ENCODE measurements around the gene ADRA1B.
A peak's percentile ranks its signal among the peaks of the same experiment; 100 is the strongest.
"Not testable (repeated sequence)": the region's sequence is repeated elsewhere in the genome, so short reads cannot be mapped to it uniquely, and the experiment has no call there.

The ADRA1B gene

DNA sequence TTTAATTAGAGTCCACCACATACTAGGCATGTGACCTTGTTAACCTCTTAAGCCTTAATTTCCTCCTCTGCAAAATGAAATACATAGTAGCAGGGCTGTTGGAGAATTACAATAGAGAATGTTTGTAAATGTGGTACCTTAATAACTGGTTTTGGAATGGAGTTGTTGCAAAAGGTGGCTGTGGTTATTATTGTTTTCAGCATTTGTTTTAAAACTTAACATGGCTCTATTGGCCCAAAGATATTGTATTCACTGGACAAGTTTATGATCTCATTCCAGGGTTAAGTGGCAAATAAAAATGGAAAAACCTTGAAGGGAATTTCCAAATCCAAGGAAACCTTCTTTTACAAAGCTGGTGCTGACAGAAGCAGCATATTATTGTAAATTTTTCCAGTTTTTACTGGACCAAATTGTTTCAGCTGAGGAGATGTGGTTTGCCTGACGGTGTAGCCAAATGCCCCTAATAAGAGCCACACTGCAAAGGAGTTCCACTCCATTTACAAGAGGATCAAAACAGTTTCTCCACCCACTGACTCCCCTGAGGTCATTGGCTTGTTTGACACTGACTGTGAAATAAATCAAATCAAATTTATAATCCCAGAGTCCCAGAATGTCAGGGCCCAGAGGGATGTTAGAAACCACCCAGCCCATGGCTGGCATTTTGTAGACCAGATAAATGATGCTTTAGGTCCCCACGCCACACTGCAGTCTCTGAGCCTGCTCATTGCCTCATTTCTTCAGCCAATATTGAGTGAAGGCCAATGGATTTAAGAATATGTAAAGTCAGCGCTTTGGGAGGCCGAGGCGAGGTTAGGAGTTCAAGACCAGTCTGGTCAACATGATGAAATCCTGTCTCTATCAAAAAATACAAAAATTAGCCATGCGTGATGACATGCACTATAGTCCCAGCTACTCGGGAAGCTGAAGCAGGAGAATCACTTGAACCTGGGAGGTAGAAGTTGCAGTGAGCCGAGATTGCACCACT lies 45.2 kb downstream of the ADRA1B start:
- no peak overlapping the region for H3K27ac ChIP-seq (ENCODE audit: low read length)
- H3K36me3 ChIP-seq (ENCODE audit: insufficient read depth, low read depth, low read length) = no peaks in the 10 kb centered on the region
- H3K4me1 ChIP-seq (ENCODE audit: insufficient read depth, low read length) = no peaks in the 10 kb centered on the region
- no peak overlapping the region for H3K4me3 ChIP-seq (ENCODE audit: low read length)
- H3K9ac ChIP-seq (ENCODE audit: low read depth, low read length) = no peak overlapping the region
- H3K27me3 ChIP-seq (ENCODE audit: insufficient read depth, low read length) = no peaks in the 10 kb centered on the region
- no peaks in the 10 kb centered on the region for H3K9me3 ChIP-seq (ENCODE audit: insufficient read depth, low read depth, low read length)

DNA sequence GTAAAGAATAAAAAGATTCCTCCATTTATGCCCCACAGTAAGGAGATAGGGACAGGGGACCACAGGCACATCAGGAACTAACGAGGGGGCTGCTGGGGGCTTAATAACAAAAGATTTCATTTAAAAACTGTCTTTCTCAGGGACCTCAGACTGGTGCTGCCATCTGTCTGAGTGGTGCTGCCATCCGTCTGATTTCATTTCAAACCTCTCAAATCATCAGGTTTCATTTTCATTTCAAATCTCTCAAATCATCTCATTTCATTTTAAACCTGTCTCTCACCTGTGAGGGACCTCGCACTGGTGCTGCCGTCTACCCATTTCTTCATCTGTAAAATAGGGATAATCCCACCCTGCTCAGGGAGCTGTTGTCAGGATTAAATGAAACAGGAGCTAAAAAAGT lies 45.9 kb downstream of the ADRA1B start:
- no peaks in the 10 kb centered on the region for H3K9me3 ChIP-seq (ENCODE audit: insufficient read depth, low read depth, low read length)
- H3K27me3 ChIP-seq (ENCODE audit: insufficient read depth, low read length) = no peaks in the 10 kb centered on the region
- no peak overlapping the region for H3K9ac ChIP-seq (ENCODE audit: low read depth, low read length)
- no peak overlapping the region for H3K4me3 ChIP-seq (ENCODE audit: low read length)
- H3K36me3 ChIP-seq (ENCODE audit: insufficient read depth, low read depth, low read length) = no peaks in the 10 kb centered on the region
- no peaks in the 10 kb centered on the region for H3K4me1 ChIP-seq (ENCODE audit: insufficient read depth, low read length)
- no peak overlapping the region for H3K27ac ChIP-seq (ENCODE audit: low read length)

DNA sequence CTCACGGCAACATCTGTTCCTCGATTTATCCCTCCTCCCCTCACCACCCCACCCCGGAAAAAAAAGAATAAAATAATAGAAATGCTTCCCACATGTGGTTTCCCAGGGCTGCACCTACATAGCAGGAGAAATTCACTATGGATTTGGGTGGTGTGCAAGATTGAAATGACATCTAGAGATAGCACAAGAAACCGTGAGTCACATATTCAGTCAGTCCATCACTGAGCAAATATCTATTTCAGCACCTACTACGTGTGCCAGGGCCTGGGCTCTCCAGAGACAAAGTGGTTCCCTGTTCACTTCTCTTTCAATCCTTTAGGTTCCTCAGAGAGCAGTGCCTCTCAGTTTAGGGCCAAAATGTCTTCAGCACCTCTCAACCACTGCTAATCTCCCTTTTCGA lies 47.7 kb downstream of the ADRA1B start:
- Histone ChIP-seq H3K36me3 (ENCODE audit: insufficient read depth, low read depth, low read length) (no peaks in the 10 kb centered on the region), H3K9ac (ENCODE audit: low read depth, low read length) (no peak overlapping the region), H3K27me3 (ENCODE audit: insufficient read depth, low read length) (peaks cover 5% of the 10 kb centered on the region), H3K4me1 (ENCODE audit: insufficient read depth, low read length) (no peaks in the 10 kb centered on the region), H3K9me3 (ENCODE audit: insufficient read depth, low read depth, low read length) (no peaks in the 10 kb centered on the region), H3K4me3 (ENCODE audit: low read length) (no peak overlapping the region), H3K27ac (ENCODE audit: low read length) (no peak overlapping the region)

DNA sequence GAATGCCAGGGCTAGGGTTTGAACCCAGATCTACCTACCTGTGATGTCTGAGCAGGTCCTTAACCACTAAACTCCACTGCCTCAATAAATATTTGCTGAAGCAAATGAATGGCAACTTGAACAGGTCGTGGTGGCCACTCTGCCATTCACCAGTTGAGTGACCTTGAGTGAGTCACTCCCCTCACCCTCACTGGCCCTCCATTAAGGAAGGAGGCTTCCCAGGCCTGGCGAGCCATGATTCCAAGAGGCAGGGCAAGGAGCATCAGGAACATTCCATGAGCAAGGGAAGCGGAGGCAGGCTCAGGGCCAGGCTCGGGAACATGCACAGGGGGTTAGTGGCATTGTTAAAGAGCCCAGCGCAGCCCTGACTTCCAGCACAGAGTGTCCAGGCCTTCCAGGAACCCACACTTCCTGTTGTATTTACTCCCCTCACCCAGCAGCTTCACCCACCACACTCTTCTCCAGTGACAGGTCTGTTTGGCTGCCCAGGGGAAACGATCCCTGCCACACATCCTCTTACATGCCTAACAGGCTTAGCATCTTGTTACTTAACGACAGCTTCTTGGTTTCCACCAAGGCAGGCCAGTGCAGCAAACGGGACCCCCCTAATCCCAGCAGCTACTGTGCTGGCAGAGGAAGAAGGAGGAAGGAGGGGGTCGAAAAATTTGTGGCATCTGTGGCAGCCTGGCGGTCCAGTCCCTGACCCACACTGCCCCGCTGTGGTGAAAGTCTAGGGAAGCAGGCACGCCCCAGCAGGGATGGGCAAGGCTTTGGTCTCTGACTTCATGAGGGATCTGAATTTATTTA lies 49.0 kb downstream of the ADRA1B start:
- no peaks in the 10 kb centered on the region for H3K36me3 ChIP-seq (ENCODE audit: insufficient read depth, low read depth, low read length)
- H3K4me1 ChIP-seq (ENCODE audit: insufficient read depth, low read length) = no peaks in the 10 kb centered on the region
- H3K9ac ChIP-seq (ENCODE audit: low read depth, low read length) = no peak overlapping the region
- peaks cover 16% of the 10 kb centered on the region for H3K27me3 ChIP-seq (ENCODE audit: insufficient read depth, low read length)
- no peak overlapping the region for H3K4me3 ChIP-seq (ENCODE audit: low read length)
- H3K27ac ChIP-seq (ENCODE audit: low read length) = no peak overlapping the region
- no peaks in the 10 kb centered on the region for H3K9me3 ChIP-seq (ENCODE audit: insufficient read depth, low read depth, low read length)

DNA sequence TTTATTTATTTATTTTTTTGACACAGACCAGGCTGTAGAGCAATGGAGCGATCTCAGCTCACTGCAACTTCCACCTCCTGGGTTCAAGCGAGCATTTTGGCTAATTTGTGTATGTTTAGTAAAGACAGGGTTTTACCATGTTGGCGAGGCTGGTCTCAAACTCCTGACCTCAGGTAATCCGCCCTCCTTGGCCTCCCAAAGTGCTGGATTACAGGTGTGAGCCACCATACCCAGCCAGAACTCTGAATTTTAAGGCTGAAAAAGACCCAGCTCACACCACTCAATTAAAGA lies 49.5 kb downstream of the ADRA1B start:
- not testable (repeated sequence) for H3K9ac ChIP-seq (ENCODE audit: low read depth, low read length); H3K4me3 ChIP-seq (ENCODE audit: low read length); H3K4me1 ChIP-seq (ENCODE audit: insufficient read depth, low read length); H3K27ac ChIP-seq (ENCODE audit: low read length); H3K9me3 ChIP-seq (ENCODE audit: insufficient read depth, low read depth, low read length); H3K36me3 ChIP-seq (ENCODE audit: insufficient read depth, low read depth, low read length)
- H3K27me3 ChIP-seq (ENCODE audit: insufficient read depth, low read length) = peaks cover 22% of the 10 kb centered on the region

- H3K27ac ChIP-seq (ENCODE audit: low read length) = no peak overlapping the region
- H3K9ac ChIP-seq (ENCODE audit: low read depth, low read length) = no peak overlapping the region
- no peaks in the 10 kb centered on the region for H3K9me3 ChIP-seq (ENCODE audit: insufficient read depth, low read depth, low read length)
- peaks cover 60% of the 10 kb centered on the region for H3K27me3 ChIP-seq (ENCODE audit: insufficient read depth, low read length)
- no peaks in the 10 kb centered on the region for H3K4me1 ChIP-seq (ENCODE audit: insufficient read depth, low read length)
- no peaks in the 10 kb centered on the region for H3K36me3 ChIP-seq (ENCODE audit: insufficient read depth, low read depth, low read length)
- no peak overlapping the region for H3K4me3 ChIP-seq (ENCODE audit: low read length)
These were observed 53.7 kb downstream of the ADRA1B start for GRCh38 chr5:159969966-159970365.

DNA sequence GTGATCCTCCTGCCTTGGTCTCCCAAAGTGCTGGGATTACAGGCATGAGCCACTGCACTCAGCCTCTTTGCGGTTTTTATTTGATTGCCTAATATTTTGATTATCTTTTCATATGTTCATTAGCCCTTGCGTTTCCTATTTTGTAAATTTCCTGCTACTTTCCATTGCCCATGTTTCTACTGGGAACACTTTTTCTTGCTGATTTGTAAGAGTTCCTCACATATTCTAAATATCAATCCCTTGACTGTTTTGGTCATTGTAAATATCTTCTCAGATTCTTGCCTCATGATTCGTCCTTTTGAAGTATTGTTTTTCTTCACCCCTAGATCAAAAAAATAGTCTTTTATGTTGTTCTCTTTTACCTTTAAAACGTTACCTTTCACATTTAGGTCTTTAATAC lies 54.8 kb downstream of the ADRA1B start:
- no peaks in the 10 kb centered on the region for H3K36me3 ChIP-seq (ENCODE audit: insufficient read depth, low read depth, low read length)
- H3K9me3 ChIP-seq (ENCODE audit: insufficient read depth, low read depth, low read length) = no peaks in the 10 kb centered on the region
- no peak overlapping the region for H3K9ac ChIP-seq (ENCODE audit: low read depth, low read length)
- H3K4me1 ChIP-seq (ENCODE audit: insufficient read depth, low read length) = no peaks in the 10 kb centered on the region
- no peak overlapping the region for H3K4me3 ChIP-seq (ENCODE audit: low read length)
- no peak overlapping the region for H3K27ac ChIP-seq (ENCODE audit: low read length)
- H3K27me3 ChIP-seq (ENCODE audit: insufficient read depth, low read length) = peaks cover 60% of the 10 kb centered on the region

DNA sequence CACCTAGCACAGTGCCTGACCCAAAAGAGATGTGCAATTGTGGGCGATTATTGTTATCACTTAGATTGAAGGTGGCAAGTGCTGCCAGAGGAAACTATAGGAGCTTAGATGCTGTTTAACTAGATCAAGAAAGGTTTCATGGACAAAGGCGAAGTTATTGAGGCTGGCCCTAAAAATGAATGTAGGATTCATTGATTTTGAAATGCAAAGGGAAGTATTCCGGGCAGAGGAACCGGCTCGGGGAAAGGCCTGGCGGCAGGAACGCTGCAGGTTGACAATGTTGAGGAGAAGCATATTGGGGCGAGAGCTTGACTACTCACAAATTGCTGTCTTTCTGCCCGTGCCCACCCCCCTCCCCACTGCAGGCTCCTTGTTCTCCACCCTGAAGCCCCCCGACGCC lies 55.2 kb downstream of the ADRA1B start:
- H3K27me3 ChIP-seq (ENCODE audit: insufficient read depth, low read length) = peaks cover 60% of the 10 kb centered on the region
- H3K4me3 ChIP-seq (ENCODE audit: low read length) = peak overlapping the region; percentile 60; the same call in 1 of the 2 replicates
- H3K27ac ChIP-seq (ENCODE audit: low read length) = no peak overlapping the region
- H3K4me1 ChIP-seq (ENCODE audit: insufficient read depth, low read length) = no peaks in the 10 kb centered on the region
- H3K9ac ChIP-seq (ENCODE audit: low read depth, low read length) = no peak overlapping the region
- H3K9me3 ChIP-seq (ENCODE audit: insufficient read depth, low read depth, low read length) = no peaks in the 10 kb centered on the region
- no peaks in the 10 kb centered on the region for H3K36me3 ChIP-seq (ENCODE audit: insufficient read depth, low read depth, low read length)

GRCh38 chr5:159971931-159972461 lies 55.7 kb downstream of the ADRA1B start:
- Histone ChIP-seq H3K9ac (ENCODE audit: low read depth, low read length) (no peak overlapping the region), H3K36me3 (ENCODE audit: insufficient read depth, low read depth, low read length) (no peaks in the 10 kb centered on the region), H3K4me3 (ENCODE audit: low read length) (peak overlapping the region; percentile 60; the same call in 1 of the 2 replicates), H3K9me3 (ENCODE audit: insufficient read depth, low read depth, low read length) (no peaks in the 10 kb centered on the region), H3K27me3 (ENCODE audit: insufficient read depth, low read length) (peaks cover 60% of the 10 kb centered on the region), H3K4me1 (ENCODE audit: insufficient read depth, low read length) (no peaks in the 10 kb centered on the region), H3K27ac (ENCODE audit: low read length) (no peak overlapping the region)

DNA sequence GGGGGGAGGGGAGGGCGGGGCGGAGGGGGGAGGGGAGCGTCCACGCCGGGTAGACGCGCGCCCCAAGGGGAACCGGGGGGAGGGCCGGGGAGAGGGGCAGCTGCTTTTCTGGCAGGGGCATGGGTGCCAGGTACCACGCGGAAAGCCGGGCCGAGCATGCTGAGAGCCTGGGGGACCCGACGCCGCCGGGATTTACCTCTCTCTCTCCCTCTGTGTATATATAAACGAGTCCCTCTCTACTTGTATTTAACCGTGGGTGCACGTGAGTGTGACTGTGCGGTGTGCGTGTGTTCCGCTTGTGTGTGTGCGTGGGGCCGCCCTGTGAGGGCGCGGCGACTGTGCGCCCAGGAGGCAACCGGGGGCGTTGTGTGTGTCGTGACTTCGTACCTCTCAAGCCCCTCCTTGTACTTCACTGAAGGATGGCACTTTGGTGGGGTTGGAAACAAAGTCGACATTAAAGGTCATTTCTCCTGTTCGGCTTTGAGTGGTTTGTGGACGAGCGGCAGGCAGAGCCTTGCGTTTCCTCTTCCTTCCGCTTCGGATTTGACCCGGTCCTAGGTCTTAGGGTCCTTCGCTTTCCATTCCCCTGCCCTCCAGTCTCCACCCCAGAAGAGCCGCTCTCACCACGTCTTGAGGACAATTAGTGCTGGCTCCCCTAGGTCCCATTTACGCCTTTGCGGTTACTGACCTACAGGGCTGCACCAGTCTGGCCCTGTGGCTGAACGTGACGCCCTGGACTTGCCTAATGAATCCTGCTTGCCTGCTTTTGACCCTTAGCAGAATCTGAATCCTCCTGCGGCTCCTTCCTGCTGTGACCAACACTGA lies 56.5 kb downstream of the ADRA1B start:
- Histone ChIP-seq H3K27ac (ENCODE audit: low read length) (no peak overlapping the region), H3K36me3 (ENCODE audit: insufficient read depth, low read depth, low read length) (no peaks in the 10 kb centered on the region), H3K4me3 (ENCODE audit: low read length) (peak overlapping the region; percentile 50; the same call in 1 of the 2 replicates), H3K4me1 (ENCODE audit: insufficient read depth, low read length) (no peaks in the 10 kb centered on the region), H3K9ac (ENCODE audit: low read depth, low read length) (no peak overlapping the region), H3K27me3 (ENCODE audit: insufficient read depth, low read length) (peaks cover 60% of the 10 kb centered on the region), H3K9me3 (ENCODE audit: insufficient read depth, low read depth, low read length) (no peaks in the 10 kb centered on the region)

GRCh38 chr5:159975462-159976019 lies 59.3 kb downstream of the ADRA1B start:
- H3K4me3 ChIP-seq (ENCODE audit: low read length) = no peak overlapping the region

More at GRCh38 chr5:159975462-159976019, 59.3 kb downstream of the ADRA1B start:
- Histone ChIP-seq H3K9ac (ENCODE audit: low read depth, low read length) (no peak overlapping the region), H3K27ac (ENCODE audit: low read length) (no peak overlapping the region), H3K9me3 (ENCODE audit: insufficient read depth, low read depth, low read length) (no peaks in the 10 kb centered on the region), H3K4me1 (ENCODE audit: insufficient read depth, low read length) (no peaks in the 10 kb centered on the region), H3K36me3 (ENCODE audit: insufficient read depth, low read depth, low read length) (no peaks in the 10 kb centered on the region), H3K27me3 (ENCODE audit: insufficient read depth, low read length) (peaks cover 50% of the 10 kb centered on the region)

All from iPS-20b (cell line).